ENCODE results near the gene INO80D.

GRCh38 chr2:206031950-206032567 lies 53.9 kb downstream of the INO80D start:
- TF ChIP-seq CTCF (IDR thresholded peaks at IDR 0.05; ENCODE audit: low read length) (no peak), EZH2 (IDR thresholded peaks at IDR 0.05; ENCODE audit: borderline replicate concordance, low read length) (no peak)
